GM12875 (cell line): ENCODE measurements around the gene C1QL1.

Experiments used
- H3K4me3 ChIP-seq: one replicate; pipeline ENCODE4 v1.5.1; 2011; ENCODE audit warnings: low read depth, low read length, control low read depth
- CTCF ChIP-seq: IDR thresholded peaks from 2 replicates; pipeline ENCODE4 v1.5.1; 2011; ENCODE audit warnings: low read depth, mild to moderate bottlenecking, control low read depth, inconsistent platforms, low read length, moderate library complexity, borderline replicate concordance; ENCODE audit not compliant: insufficient read depth

The C1QL1 gene

GRCh38 chr17:44942456-44942855 is 25.6 kb downstream of the C1QL1 start:
- no peak for TF ChIP-seq CTCF
- no peak overlapping the region for H3K4me3 ChIP-seq

- TF ChIP-seq CTCF = no peak
- no peak overlapping the region for H3K4me3 ChIP-seq
Measured at GRCh38 chr17:44941712-44942331, 26.3 kb downstream of the C1QL1 start.

- no peak for TF ChIP-seq CTCF
Measured at GRCh38 chr17:44940768-44941167, 27.3 kb downstream of the C1QL1 start.

GRCh38 chr17:44940317-44940716 is 27.8 kb downstream of the C1QL1 start:
- no peak for TF ChIP-seq CTCF
- H3K4me3 ChIP-seq = no peak overlapping the region

More at GRCh38 chr17:44940768-44941167, 27.3 kb downstream of the C1QL1 start:
- no peak overlapping the region for H3K4me3 ChIP-seq

GRCh38 chr17:44935116-44935515 is 33.0 kb downstream of the C1QL1 start:
- no peak for TF ChIP-seq CTCF
- H3K4me3 ChIP-seq = no peak overlapping the region

- TF ChIP-seq CTCF = no peak
- no peak overlapping the region for H3K4me3 ChIP-seq
Measured at GRCh38 chr17:44934745-44935105, 33.4 kb downstream of the C1QL1 start.
